Fibroblast of villous mesenchyme (primary cell): ENCODE data around the gene ALKBH2. TPM values are rescaled to one million over a fixed set of nuclear protein-coding genes. Genes with fewer than 3 reads are reported as not detected.

Experiments used
- DNase-seq: peaks from one replicate; pipeline ENCODE4 v3.0.0-alpha.2; 2010; ENCODE audit warnings: low read depth
- H3K4me3 ChIP-seq: 2 replicates; pipeline ENCODE4 v1.5.1; 2011; ENCODE audit warnings: low read depth, mild to moderate bottlenecking, low read length
- total RNA-seq: library from RNA; depleted of rRNA; stranded (reverse); fragments of >200 nt; gene quantifications from 2 replicates; pipeline ENCODE4 v1.2.3, GENCODE V29; 2012
- TF ChIP-seq, protein P1 (sequence below): IDR thresholded peaks from 2 replicates; pipeline ENCODE4 v1.5.1; 2012; ENCODE audit warnings: low read depth, mild to moderate bottlenecking, low read length; ENCODE audit not compliant: insufficient read depth

The ALKBH2 gene
- total RNA-seq, 1 donor: 16.0 TPM

DNA sequence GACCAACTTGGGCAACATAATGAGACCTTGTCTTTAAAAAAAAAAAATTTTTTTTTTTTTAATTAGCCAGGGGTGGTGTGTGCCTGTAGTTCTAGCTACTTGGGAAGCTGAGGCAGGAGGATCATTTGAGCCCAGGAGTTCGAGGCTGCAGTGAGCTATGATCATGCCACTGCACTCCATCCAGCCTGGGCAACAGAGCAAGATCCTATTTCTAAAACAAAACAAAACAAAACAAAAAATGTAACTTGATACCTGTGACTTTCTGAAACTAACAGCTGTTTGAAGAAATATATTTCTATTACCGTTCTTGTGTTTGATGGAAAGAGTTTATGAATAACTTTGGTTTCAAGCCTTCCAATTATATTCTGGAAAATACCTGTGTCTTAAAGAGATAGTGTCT lies 21.4 kb upstream of the ALKBH2 start:
- H3K4me3 ChIP-seq: no peak overlapping the region
- DNase-seq: no peak
- TF ChIP-seq, protein P1, sequence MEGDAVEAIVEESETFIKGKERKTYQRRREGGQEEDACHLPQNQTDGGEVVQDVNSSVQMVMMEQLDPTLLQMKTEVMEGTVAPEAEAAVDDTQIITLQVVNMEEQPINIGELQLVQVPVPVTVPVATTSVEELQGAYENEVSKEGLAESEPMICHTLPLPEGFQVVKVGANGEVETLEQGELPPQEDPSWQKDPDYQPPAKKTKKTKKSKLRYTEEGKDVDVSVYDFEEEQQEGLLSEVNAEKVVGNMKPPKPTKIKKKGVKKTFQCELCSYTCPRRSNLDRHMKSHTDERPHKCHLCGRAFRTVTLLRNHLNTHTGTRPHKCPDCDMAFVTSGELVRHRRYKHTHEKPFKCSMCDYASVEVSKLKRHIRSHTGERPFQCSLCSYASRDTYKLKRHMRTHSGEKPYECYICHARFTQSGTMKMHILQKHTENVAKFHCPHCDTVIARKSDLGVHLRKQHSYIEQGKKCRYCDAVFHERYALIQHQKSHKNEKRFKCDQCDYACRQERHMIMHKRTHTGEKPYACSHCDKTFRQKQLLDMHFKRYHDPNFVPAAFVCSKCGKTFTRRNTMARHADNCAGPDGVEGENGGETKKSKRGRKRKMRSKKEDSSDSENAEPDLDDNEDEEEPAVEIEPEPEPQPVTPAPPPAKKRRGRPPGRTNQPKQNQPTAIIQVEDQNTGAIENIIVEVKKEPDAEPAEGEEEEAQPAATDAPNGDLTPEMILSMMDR: no peak

DNA sequence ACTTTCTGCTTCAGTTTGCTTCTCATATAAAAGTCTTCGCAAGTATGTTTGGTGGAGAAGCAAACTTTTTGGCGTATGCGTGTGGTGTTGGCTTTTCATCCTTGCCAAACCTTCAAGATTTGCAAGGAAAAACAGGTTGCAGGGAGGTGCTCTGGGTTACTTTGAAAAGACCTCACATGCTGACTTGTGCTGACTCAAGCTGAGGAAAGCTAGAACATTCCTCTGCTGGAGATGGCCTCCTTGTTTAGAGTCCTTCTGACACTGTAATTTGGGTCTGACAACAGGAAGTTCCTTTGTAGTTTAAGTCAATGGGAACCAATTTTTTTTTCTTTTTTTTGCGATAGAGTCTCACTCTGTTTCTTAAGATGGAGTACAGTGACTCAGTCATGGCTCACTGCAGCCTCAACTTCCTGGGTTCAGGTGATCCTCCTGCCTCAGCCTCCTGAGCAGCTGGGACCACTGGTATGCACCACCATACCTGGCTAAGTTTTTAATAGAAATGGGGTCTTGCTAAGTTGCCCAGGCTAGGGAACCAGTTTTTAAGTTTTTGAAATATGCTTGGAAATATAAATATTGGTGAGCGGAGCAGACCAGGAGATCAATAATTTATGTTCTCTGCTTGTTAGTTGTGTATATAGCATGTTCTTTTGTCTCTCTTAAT lies 20.5 kb upstream of the ALKBH2 start:
- TF ChIP-seq, protein P1: no peak
- peak; percentile 53 for DNase-seq

DNA sequence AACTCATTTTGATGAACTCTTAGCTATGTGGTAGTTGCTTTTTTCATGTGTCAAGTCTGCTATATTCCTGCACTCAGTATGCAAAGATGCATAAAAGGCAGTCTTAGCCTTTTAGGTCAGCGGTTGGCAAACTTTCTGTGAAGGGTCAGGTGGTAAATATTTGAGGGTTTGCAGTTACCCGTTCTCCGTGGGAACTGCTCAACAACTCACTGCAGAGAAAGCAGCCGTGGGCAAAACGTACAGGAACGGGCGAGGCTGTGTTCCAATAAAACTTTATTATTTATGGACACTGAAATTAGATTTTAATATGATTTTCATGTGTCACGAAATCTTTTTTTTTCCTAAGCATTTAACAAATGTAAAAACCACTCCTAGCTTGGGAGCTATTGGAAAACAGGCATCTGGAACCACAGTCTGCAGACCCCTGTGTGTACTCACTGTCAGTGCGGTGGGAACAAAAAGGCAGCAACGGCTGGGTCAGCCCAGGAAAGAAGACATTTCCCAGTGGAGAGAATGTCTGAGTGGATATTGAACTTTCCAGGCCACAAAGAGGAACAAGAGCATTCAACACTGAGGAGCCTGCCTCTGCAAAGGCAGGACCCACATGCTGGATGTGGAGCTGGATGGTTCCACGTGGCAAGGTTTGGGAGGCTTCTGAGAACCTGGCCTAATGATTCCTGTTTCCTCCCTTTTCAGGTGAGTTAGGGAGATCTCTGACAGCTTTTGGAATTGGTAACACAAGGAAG lies 19.6 kb upstream of the ALKBH2 start:
- TF ChIP-seq, protein P1: no peak
- DNase-seq: no peak
- H3K4me3 ChIP-seq: no peak overlapping the region

More for the DNA sequence above, 20.5 kb upstream of the ALKBH2 start:
- no peak overlapping the region for H3K4me3 ChIP-seq

DNA sequence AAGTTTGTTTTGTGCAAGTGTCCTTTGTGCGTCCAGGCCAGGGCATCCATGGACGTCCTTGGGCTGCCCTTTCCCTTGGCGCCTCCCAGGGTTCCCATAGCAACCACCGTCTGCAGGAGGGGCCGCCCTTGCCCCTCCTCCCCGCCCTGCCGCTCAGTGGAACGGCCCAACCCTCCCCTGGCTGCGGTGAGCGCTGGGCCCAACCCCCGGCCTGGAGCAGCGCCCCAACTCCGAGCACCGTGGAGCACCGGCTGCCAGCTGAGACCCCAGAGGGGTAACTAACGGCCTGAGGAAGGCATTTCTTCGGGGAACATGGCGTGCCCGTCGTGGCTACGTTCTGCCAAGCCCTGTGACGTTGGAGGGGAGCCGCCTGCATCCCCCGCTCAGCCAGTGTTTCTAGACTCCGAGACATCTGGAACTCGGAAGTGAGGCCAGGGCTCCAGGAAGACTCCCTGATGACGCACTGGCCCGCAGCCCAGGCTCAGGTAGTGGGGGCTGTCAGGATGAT lies 17.8 kb upstream of the ALKBH2 start:
- TF ChIP-seq, protein P1: no peak
- H3K4me3 ChIP-seq: peak overlapping the region; percentile 75
- DNase-seq: peak; percentile 88

DNA sequence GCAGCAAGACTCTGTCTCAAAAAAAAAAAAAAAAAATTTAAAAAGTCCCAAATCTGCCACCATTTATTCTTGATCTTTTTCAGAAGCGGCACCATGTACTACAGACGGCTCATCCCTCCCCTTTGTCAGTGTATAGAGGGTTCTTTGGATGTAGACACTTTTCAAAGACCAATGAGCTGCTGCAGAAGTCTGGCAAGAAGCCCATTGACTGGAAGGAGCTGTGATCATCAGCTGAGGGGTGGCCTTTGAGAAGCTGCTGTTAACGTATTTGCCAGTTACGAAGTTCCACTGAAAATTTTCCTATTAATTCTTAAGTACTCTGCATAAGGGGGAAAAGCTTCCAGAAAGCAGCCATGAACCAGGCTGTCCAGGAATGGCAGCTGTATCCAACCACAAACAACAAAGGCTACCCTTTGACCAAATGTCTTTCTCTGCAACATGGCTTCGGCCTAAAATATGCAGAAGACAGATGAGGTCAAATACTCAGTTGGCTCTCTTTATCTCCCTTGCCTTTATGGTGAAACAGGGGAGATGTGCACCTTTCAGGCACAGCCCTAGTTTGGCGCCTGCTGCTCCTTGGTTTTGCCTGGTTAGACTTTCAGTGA lies 16.6 kb upstream of the ALKBH2 start:
- TF ChIP-seq, protein P1: no peak
- H3K4me3 ChIP-seq: no peak overlapping the region
- no peak for DNase-seq

DNA sequence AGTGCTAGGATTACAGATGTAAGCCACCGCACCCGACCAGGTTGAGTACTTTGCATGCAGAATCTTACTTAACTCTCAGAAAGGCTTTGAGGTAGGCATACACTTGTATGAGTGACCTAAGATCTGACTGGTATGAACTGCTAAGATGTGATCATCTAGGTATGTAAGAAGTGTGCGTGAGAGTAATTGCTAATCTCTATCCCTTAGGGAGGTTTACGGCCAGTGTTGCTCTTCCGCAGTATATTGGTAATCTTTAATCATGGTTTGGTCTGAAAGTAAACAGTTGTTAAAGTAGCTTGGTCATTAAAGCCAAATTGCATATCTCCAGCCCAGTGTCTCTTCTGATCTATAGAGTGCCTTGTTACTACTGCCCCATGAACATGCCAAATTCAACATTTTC lies 11.9 kb upstream of the ALKBH2 start:
- TF ChIP-seq, protein P1: no peak
- no peak for DNase-seq
- H3K4me3 ChIP-seq: no peak overlapping the region
